ENCODE data around the gene B3GALT4.
A peak's percentile ranks its signal among the peaks of the same experiment; 100 is the strongest.
"Not testable (repeated sequence)": the region's sequence is repeated elsewhere in the genome, so short reads cannot be mapped to it uniquely, and the experiment has no call there.

The B3GALT4 gene

DNA sequence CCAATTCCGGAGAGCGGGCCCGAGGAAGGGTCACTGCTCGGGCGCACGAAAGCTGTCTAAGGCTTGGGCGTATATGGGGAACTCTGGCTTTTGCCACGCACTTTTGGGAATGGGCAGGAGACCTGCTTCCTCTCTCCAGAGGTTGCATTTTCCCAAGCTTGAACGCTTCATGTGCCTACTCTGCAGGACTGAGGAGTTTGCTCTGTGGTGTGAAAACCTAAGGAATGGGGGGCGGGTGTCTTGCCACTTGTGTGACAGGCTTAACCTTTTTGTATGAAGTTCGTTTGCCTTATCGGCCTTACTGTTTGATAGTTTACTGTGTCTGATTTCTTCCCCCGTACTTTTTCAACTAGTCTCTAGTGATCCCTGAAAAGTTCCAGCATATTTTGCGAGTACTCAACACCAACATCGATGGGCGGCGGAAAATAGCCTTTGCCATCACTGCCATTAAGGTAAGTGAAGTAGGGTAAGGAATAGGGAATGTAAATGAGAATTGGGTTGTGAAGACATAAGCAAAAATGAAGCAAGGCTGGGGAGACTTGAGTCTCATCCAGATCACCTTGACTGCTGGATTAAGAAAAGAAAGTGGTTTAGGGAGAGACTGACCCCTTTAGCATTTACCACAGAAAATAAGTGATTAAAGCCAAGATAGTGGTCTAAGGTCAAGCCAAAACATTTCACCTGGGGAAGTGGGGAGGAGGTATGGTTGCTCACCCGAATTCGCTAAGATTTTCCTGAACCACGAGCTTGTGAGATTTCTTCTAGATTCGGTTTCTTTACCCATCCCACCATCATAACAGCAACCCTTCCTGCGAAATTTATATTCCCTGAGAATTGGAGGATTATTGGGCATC lies 4.4 kb upstream of the B3GALT4 start:
- no peak for DNase-seq (ENCODE audit: low read depth in 1 of 2, low spot score in 1 of 2)

- DNase-seq (ENCODE audit: low read depth in 1 of 2, low spot score in 1 of 2), result no peak
These were observed 3.6 kb upstream of the B3GALT4 start for GRCh38 chr6:33273129-33273923.

DNA sequence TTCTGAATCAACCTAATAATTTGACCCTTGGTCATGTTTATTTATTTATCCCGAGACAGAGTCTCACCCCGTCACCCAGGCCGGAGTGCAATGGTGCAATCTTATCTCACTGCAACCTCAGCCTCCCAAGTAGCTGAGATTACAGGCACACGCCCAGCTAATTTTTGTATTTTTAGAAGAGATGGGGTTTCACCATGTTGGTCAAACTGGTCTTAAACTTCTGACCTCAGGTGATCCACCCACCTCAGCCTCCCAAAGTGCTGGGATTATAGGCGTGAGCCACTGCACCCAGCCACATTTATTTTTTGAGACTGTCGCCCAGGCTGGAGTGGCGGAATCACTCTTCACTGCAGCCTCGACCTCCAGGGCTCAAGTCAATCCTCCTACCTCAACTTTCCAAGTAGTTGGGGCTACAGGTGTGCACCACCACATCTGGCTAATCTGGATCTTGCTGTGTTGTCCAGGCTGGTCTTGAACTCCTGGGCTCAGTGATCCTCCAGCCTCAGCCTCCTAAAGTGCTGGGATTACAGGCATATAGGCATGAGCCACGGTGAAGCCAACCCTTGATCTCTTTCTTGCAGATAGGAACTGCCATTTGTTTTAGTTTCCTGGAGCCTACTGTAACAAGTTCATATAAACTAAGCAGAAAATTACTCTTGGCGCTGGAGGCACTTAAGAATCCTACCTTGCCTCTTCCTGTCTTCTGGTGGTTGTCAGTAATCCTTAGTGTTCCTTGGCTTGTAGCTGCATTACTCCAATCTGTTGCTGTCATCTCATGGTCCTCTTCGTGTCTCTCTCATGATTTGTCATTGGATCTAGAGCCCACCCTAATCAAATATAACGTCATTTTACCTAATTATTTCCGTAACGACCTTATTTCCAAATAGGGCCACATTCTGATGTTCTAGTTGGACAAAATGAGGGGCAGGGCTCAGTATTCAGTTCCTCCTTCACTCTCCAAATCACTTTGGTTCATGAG lies 2.7 kb upstream of the B3GALT4 start:
- DNase-seq (ENCODE audit: low read depth in 1 of 2, low spot score in 1 of 2), result no peak

- DNase-seq (ENCODE audit: low read depth in 1 of 2, low spot score in 1 of 2), result not testable (repeated sequence)
These were observed 935 bp upstream of the B3GALT4 start for GRCh38 chr6:33275795-33276580.

GRCh38 chr6:33276581-33276863 lies 401 bp upstream of the B3GALT4 start:
- no peak for DNase-seq (ENCODE audit: low read depth in 1 of 2, low spot score in 1 of 2)

GRCh38 chr6:33277663-33278391 lies 904 bp downstream of the B3GALT4 start:
- no peak for DNase-seq (ENCODE audit: low read depth in 1 of 2, low spot score in 1 of 2)

DNA sequence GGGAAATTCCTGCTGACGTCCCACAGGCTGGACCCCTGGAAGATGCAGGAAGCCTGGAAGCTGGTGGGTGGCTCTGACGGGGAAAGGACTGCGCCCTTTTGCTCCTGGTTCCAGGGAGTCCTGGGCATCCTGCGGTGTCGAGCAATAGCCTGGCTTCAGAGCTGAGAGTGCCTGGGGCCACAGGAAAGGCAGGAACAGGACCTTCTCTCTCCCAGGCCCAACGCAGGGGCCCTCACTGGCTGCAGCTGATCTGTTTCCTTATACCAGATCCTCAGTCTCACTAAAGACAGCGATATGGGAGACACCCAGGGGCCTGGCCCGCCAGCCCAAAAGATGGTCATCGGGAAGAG lies 1.4 kb downstream of the B3GALT4 start:
- DNase-seq (ENCODE audit: low read depth in 1 of 2, low spot score in 1 of 2), result no peak

GRCh38 chr6:33278810-33279209 lies 1.9 kb downstream of the B3GALT4 start:
- DNase-seq (ENCODE audit: low read depth in 1 of 2, low spot score in 1 of 2), result no peak

- no peak for DNase-seq (ENCODE audit: low read depth in 1 of 2, low spot score in 1 of 2)
These were observed 2.4 kb downstream of the B3GALT4 start for GRCh38 chr6:33279257-33279695.

GRCh38 chr6:33279971-33280511 lies 3.1 kb downstream of the B3GALT4 start:
- DNase-seq (ENCODE audit: low read depth in 1 of 2, low spot score in 1 of 2), result no peak

- no peak for DNase-seq (ENCODE audit: low read depth in 1 of 2, low spot score in 1 of 2)
These were observed 3.6 kb downstream of the B3GALT4 start for GRCh38 chr6:33280539-33280938.

DNA sequence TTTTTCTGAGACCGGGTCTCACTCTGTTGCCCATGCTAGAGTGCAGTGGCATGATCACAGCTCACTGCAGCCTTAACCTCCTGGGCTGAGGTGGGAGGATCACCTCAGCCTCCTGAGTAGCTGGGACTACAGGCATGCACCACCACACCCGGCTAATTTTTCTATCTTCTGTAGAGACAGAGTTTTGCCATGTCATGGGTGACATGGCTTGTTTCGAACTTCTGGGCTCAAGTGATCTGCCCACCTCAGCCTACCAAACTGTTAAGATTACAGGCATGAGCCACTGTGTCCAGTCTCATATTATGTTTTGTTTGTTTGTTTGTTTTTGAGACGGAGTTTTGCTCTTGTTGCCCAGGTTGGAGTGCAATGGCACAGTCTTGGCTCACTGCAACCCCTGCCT lies 8.3 kb downstream of the B3GALT4 start:
- DNase-seq (ENCODE audit: low read depth in 1 of 2, low spot score in 1 of 2), result not testable (repeated sequence)

DNA sequence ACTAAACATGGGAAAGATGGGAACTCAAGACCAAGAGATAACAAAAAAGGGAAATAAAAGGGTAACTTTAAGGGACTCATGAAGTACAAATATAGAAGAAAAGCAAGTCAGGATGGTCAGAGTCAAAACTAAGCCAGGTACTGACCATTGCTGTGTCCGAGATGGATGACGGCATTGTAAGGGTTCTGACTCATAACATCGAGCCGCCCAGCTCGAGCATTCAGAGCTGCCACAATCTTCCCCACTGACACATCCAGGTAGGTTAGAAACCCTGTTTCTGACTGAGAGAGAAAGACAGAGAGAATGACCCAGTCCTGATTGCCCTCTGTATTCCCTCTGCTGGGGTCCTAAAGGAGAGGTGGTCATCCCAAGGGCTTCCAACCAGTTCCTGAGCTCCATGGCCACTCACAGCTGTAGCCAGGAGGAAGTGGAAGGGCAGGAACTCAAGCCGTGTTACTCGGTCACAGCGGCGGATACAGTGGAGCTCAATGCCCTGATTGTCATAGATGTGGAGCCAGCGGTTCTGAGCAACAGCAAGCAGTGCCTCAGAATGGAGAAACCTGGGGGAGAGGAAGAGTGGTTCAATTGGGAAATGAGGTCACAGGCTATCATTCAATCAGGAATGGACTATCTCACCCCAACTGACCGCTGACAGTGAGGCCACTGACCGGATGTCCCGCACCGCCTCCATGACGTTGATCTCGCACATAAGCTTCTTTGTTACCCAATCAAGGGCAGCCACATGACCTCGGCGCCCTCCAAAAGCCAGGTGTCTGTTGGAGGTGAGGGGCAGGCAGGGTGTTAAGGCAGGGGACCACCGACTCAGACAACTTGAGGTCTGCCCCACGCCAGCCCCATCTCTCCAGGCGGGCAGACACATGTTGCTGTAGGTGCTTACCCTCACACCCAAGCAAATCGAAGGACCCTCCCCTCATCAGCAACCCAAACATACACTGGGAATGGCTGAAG lies 10.3 kb downstream of the B3GALT4 start:
- DNase-seq (ENCODE audit: low read depth in 1 of 2, low spot score in 1 of 2), result no peak

- DNase-seq (ENCODE audit: low read depth in 1 of 2, low spot score in 1 of 2), result no peak
These were observed 11.4 kb downstream of the B3GALT4 start for GRCh38 chr6:33288141-33288920.

GRCh38 chr6:33288921-33289783 lies 12.2 kb downstream of the B3GALT4 start, which contains the start of the genes PFDN6 and WDR46:
TSS of gene PFDN6 (plus strand) at chr6:33289601. CDS start at chr6:33289857, 256 bp downstream.
TSS of gene WDR46 (minus strand) at chr6:33289239. CDS start at chr6:33289170, 69 bp downstream.
- peak; percentile 55 to 63 for DNase-seq (ENCODE audit: low read depth in 1 of 2, low spot score in 1 of 2)

DNA sequence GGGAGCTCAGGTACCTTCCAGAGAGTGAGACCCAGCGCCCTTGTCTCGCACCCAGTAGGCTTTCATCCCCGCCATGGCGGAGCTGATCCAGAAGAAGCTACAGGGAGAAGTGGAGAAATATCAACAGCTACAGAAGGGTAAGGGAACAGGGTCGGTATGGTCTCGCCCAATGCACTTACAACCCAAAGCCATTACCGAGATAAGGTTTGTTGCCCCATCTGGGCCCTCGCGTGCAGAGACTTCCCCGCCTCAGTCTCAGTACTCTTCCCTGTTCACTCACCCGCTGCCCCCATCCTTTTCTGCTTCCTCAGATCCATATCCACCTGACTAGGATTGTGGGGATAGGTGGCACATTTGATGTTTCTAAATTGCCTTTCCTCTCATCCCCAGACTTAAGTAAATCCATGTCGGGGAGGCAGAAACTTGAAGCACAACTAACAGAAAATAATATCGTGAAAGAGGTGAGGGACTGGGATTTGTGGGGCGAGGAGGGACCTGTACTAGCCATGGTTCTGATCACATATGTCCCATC lies 12.9 kb downstream of the B3GALT4 start:
- DNase-seq (ENCODE audit: low read depth in 1 of 2, low spot score in 1 of 2), result no peak

Data from activated T-helper 1 cell treated with anti-CD3 and anti-CD28 coated beads, Interleukin-2, amount 50 U/mL, for 16 hours (primary cell).